ENCODE results near the gene VCX3A. TPM values are rescaled to one million over a fixed set of nuclear protein-coding genes. Genes with fewer than 3 reads are reported as not detected.
"Not testable (repeated sequence)": the region's sequence is repeated elsewhere in the genome, so short reads cannot be mapped to it uniquely, and the experiment has no call there.

Gene VCX3A
- total RNA-seq: under 1 TPM in 1 of 2 donors, not detected in 1; 0.33 TPM
- under 1 TPM; 0.29 to 0.43 TPM for polyA plus RNA-seq (ENCODE audit: insufficient read length in 2 of 2)
- long read RNA-seq, donor 1: 0 reads
- long read RNA-seq, donor 2: 0 reads
- long read RNA-seq, donor 3: 0 reads
- long read RNA-seq, donor 4: 0 reads

DNA sequence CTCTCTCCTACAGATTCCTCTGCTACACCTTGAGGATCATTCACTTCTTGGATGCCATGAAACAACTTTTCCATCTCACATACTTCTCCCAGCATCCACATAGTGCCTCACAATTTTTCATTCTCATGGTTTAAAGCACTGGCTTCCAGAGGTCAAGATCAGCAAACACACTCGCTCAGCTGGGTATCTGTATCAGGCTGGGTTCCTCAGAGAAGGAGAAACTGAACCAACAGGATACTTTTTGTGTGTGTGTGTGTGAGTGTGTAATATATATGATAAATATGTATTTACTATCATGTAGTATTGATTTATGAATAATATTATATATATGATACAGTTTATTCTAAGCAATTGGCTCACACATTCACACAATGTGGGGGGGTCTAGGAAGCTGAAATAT lies at the start of gene VCX3A:
Gene VCX3A (minus strand): TSS at position 101 of the 400 bp plus-strand sequence. CDS start 621 bp downstream, outside the sequence.
- not testable (repeated sequence) for H3K4me1 ChIP-seq (ENCODE audit: control insufficient read depth, insufficient read depth, low read length); H3K36me3 ChIP-seq (ENCODE audit: control insufficient read depth, insufficient read depth, low read length); H3K9me3 ChIP-seq (ENCODE audit: control insufficient read depth, insufficient read depth, low read length); H3K4me3 ChIP-seq (ENCODE audit: low read depth, low read length); DNase-seq (ENCODE audit: low read depth in 4 of 6, low spot score in 6 of 6); H3K27ac ChIP-seq (ENCODE audit: low read depth, low read length); H3K27me3 ChIP-seq (ENCODE audit: control insufficient read depth, insufficient read depth, low read length)
- no CpG with 5 or more reads among the region's 1 CpG for WGBS (ENCODE audit: insufficient coverage)

DNA sequence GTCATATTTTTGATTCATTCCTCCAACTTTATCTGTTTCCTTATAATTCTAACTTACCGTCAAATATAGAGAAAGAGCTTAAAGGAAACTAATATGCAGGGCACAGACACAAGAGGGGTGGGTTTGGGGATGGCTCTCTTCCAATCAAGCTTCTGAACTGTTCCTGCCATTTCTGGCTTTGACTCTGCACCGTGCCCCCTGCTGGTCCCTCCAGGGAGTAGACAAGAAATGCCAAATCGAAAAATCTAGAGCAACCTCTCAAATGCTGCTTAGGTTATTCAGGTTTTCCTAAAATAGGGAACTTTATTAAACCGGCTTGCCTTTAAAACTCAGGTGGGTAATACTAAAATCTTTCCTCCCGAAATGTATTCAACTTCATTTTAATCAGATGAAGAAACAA lies 39.8 kb upstream of the VCX3A start:
- Histone ChIP-seq H3K4me3 (ENCODE audit: low read depth, low read length) (no peak overlapping the region), H3K27me3 (ENCODE audit: control insufficient read depth, insufficient read depth, low read length) (no peaks in the 10 kb centered on the region), H3K27ac (ENCODE audit: low read depth, low read length) (no peak overlapping the region), H3K4me1 (ENCODE audit: control insufficient read depth, insufficient read depth, low read length) (no peaks in the 10 kb centered on the region), H3K9me3 (ENCODE audit: control insufficient read depth, insufficient read depth, low read length) (no peaks in the 10 kb centered on the region), H3K36me3 (ENCODE audit: control insufficient read depth, insufficient read depth, low read length) (no peaks in the 10 kb centered on the region)
- 100% methylated on average over 1 of the region's 5 CpGs for WGBS (ENCODE audit: insufficient coverage)
- DNase-seq (ENCODE audit: low read depth in 4 of 6, low spot score in 6 of 6): no peak

GRCh38 chrX:6568031-6568430 lies 33.1 kb upstream of the VCX3A start:
- no peak overlapping the region for H3K4me3 ChIP-seq (ENCODE audit: low read depth, low read length)
- no peak overlapping the region for H3K27ac ChIP-seq (ENCODE audit: low read depth, low read length)
- DNase-seq (ENCODE audit: low read depth in 4 of 6, low spot score in 6 of 6): peak in 1 of 6 donors; percentile 34
- no peaks in the 10 kb centered on the region for H3K27me3 ChIP-seq (ENCODE audit: control insufficient read depth, insufficient read depth, low read length)
- H3K4me1 ChIP-seq (ENCODE audit: control insufficient read depth, insufficient read depth, low read length): no peaks in the 10 kb centered on the region
- no CpG with 5 or more reads among the region's 3 CpGs for WGBS (ENCODE audit: insufficient coverage)
- H3K36me3 ChIP-seq (ENCODE audit: control insufficient read depth, insufficient read depth, low read length): no peaks in the 10 kb centered on the region
- no peaks in the 10 kb centered on the region for H3K9me3 ChIP-seq (ENCODE audit: control insufficient read depth, insufficient read depth, low read length)

GRCh38 chrX:6558979-6559378 lies 24.1 kb upstream of the VCX3A start:
- peak in 1 of 6 donors; percentile 16 for DNase-seq (ENCODE audit: low read depth in 4 of 6, low spot score in 6 of 6)
- whole genome bisulfite sequencing (ENCODE audit: insufficient coverage): 80% methylated on average over 3 of the region's 5 CpGs
- H3K36me3 ChIP-seq (ENCODE audit: control insufficient read depth, insufficient read depth, low read length): no peaks in the 10 kb centered on the region
- no peak overlapping the region for H3K4me3 ChIP-seq (ENCODE audit: low read depth, low read length)
- H3K9me3 ChIP-seq (ENCODE audit: control insufficient read depth, insufficient read depth, low read length): no peaks in the 10 kb centered on the region
- no peaks in the 10 kb centered on the region for H3K27me3 ChIP-seq (ENCODE audit: control insufficient read depth, insufficient read depth, low read length)
- H3K4me1 ChIP-seq (ENCODE audit: control insufficient read depth, insufficient read depth, low read length): no peaks in the 10 kb centered on the region
- H3K27ac ChIP-seq (ENCODE audit: low read depth, low read length): no peak overlapping the region

- Histone ChIP-seq H3K36me3 (ENCODE audit: control insufficient read depth, insufficient read depth, low read length) (no peaks in the 10 kb centered on the region), H3K4me3 (ENCODE audit: low read depth, low read length) (no peak overlapping the region), H3K4me1 (ENCODE audit: control insufficient read depth, insufficient read depth, low read length) (no peaks in the 10 kb centered on the region), H3K27me3 (ENCODE audit: control insufficient read depth, insufficient read depth, low read length) (no peaks in the 10 kb centered on the region), H3K9me3 (ENCODE audit: control insufficient read depth, insufficient read depth, low read length) (no peaks in the 10 kb centered on the region), H3K27ac (ENCODE audit: low read depth, low read length) (no peak overlapping the region)
- WGBS (ENCODE audit: insufficient coverage): no CpG with 5 or more reads among the region's 3 CpGs
- no peak for DNase-seq (ENCODE audit: low read depth in 4 of 6, low spot score in 6 of 6)
These were observed 22.8 kb upstream of the VCX3A start for GRCh38 chrX:6557690-6558089.

- no peak overlapping the region for H3K27ac ChIP-seq (ENCODE audit: low read depth, low read length)
- DNase-seq (ENCODE audit: low read depth in 4 of 6, low spot score in 6 of 6): no peak
- H3K4me1 ChIP-seq (ENCODE audit: control insufficient read depth, insufficient read depth, low read length): no peaks in the 10 kb centered on the region
- H3K36me3 ChIP-seq (ENCODE audit: control insufficient read depth, insufficient read depth, low read length): no peaks in the 10 kb centered on the region
- 67% methylated on average over 1 of the region's 8 CpGs for WGBS (ENCODE audit: insufficient coverage)
- H3K9me3 ChIP-seq (ENCODE audit: control insufficient read depth, insufficient read depth, low read length): no peaks in the 10 kb centered on the region
- no peak overlapping the region for H3K4me3 ChIP-seq (ENCODE audit: low read depth, low read length)
- no peaks in the 10 kb centered on the region for H3K27me3 ChIP-seq (ENCODE audit: control insufficient read depth, insufficient read depth, low read length)
These were observed 16.1 kb upstream of the VCX3A start for GRCh38 chrX:6550999-6551398.

GRCh38 chrX:6545712-6546111 lies 10.8 kb upstream of the VCX3A start:
- Histone ChIP-seq H3K27me3 (ENCODE audit: control insufficient read depth, insufficient read depth, low read length) (no peaks in the 10 kb centered on the region), H3K36me3 (ENCODE audit: control insufficient read depth, insufficient read depth, low read length) (no peaks in the 10 kb centered on the region), H3K4me1 (ENCODE audit: control insufficient read depth, insufficient read depth, low read length) (no peaks in the 10 kb centered on the region), H3K4me3 (ENCODE audit: low read depth, low read length) (no peak overlapping the region), H3K9me3 (ENCODE audit: control insufficient read depth, insufficient read depth, low read length) (no peaks in the 10 kb centered on the region), H3K27ac (ENCODE audit: low read depth, low read length) (no peak overlapping the region)
- 73% methylated on average over 4 of the region's 5 CpGs for WGBS (ENCODE audit: insufficient coverage)
- DNase-seq (ENCODE audit: low read depth in 4 of 6, low spot score in 6 of 6): no peak

DNA sequence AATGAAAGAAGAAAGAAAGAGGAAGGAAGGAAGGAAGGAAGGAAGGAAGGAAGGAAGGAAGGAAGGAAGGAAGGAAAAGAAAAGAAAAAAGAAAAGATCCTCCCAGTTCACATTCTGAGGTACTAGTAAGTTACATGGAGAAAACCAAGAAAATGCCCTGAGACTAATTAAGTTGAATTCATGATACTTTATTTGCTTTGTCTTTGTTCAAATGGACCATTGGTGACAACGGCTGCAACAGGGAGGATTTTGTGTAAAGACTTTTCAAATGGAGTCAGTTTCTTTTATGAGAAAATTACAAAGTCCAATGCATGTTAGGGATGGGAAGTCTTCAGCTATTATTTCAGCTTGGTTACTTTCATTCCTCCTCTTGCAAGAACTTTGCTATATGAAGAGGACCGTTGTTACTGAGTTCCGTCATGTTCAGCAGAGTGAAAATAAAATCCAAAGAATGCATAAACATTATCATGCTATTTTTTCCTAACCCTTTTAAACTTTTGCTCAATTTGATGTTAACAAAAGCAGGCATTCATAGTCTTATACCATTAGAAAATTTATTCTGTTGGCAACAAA lies 8.3 kb downstream of the VCX3A start:
- WGBS (ENCODE audit: insufficient coverage): 38% methylated on average over 1 of the region's 3 CpGs
- H3K4me1 ChIP-seq (ENCODE audit: control insufficient read depth, insufficient read depth, low read length): no peaks in the 10 kb centered on the region
- H3K4me3 ChIP-seq (ENCODE audit: low read depth, low read length): no peak overlapping the region
- H3K36me3 ChIP-seq (ENCODE audit: control insufficient read depth, insufficient read depth, low read length): no peaks in the 10 kb centered on the region
- H3K27ac ChIP-seq (ENCODE audit: low read depth, low read length): no peak overlapping the region
- DNase-seq (ENCODE audit: low read depth in 4 of 6, low spot score in 6 of 6): no peak
- H3K27me3 ChIP-seq (ENCODE audit: control insufficient read depth, insufficient read depth, low read length): peaks cover 2% of the 10 kb centered on the region
- no peaks in the 10 kb centered on the region for H3K9me3 ChIP-seq (ENCODE audit: control insufficient read depth, insufficient read depth, low read length)

DNA sequence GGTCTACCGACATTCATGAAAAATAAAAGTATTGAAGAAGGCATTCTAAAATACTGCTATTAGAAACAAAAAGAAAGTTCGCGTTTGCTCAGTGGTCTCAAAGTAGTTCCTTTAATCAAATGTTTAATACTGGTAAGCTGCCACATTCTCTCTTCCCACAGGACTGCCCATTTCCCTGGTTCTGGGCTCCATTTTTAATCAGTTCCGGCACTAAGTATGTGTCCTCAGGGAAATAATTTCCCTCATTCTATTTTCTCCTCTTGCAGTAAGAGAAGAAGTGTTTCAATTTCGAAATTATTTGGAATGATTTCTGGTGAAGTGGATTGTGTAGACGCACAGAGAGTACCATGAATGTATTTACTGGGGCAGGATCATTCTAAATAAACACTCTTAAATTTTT lies 17.5 kb downstream of the VCX3A start:
- Histone ChIP-seq H3K4me1 (ENCODE audit: control insufficient read depth, insufficient read depth, low read length) (no peaks in the 10 kb centered on the region), H3K27ac (ENCODE audit: low read depth, low read length) (no peak overlapping the region), H3K27me3 (ENCODE audit: control insufficient read depth, insufficient read depth, low read length) (no peaks in the 10 kb centered on the region), H3K9me3 (ENCODE audit: control insufficient read depth, insufficient read depth, low read length) (no peaks in the 10 kb centered on the region), H3K4me3 (ENCODE audit: low read depth, low read length) (no peak overlapping the region), H3K36me3 (ENCODE audit: control insufficient read depth, insufficient read depth, low read length) (no peaks in the 10 kb centered on the region)
- WGBS (ENCODE audit: insufficient coverage): no CpG with 5 or more reads among the region's 6 CpGs
- DNase-seq (ENCODE audit: low read depth in 4 of 6, low spot score in 6 of 6): peak in 3 of 6 donors; percentile 7 to 70 (median 12)

DNA sequence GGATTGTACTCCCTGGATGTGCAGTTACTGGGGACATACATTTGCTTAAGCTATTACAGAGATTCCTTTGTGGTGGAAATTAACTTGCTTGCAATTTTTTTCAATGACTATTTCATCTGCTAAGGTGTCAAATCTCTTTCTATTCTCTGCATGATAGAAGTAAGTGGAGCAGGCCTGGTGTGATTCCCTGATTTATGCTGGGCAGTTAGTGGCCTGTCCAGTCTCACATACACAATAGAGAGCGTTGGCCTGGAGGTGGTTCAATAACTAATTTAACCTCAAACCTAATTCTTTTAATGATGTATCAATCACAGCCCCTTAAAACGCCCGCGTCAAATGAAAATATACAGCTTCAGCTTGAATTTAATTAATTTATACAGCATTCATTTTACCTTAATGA lies 28.5 kb downstream of the VCX3A start:
- Histone ChIP-seq H3K27me3 (ENCODE audit: control insufficient read depth, insufficient read depth, low read length) (no peaks in the 10 kb centered on the region), H3K4me1 (ENCODE audit: control insufficient read depth, insufficient read depth, low read length) (no peaks in the 10 kb centered on the region), H3K27ac (ENCODE audit: low read depth, low read length) (no peak overlapping the region), H3K36me3 (ENCODE audit: control insufficient read depth, insufficient read depth, low read length) (no peaks in the 10 kb centered on the region), H3K9me3 (ENCODE audit: control insufficient read depth, insufficient read depth, low read length) (peaks cover 1% of the 10 kb centered on the region), H3K4me3 (ENCODE audit: low read depth, low read length) (no peak overlapping the region)
- no CpG with 5 or more reads among the region's 4 CpGs for WGBS (ENCODE audit: insufficient coverage)
- no peak for DNase-seq (ENCODE audit: low read depth in 4 of 6, low spot score in 6 of 6)

All from spinal cord (tissue), 10 donors.